ENCODE measurements around the gene ITPR1.

Gene ITPR1

DNA sequence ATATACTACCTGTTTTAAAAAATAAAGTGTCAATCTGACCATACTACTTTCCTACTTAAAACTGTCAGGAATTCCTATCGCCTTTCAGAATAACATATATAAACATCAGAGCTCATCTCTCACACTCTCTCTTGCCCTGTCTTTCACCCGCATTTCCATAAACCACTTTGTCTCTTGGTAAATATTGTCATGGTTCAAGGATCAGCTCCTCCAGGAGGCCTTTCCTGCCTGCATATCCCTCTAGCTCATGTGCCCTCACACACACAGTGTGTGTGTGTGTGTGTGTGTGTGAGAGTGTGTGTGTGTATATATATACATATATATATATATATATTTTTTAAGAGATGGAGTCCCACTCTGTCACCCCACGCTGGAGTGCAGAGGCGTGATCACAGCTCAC lies 32.8 kb upstream of the ITPR1 start:
- H3K4me3 ChIP-seq = no peak overlapping the region
- TF ChIP-seq, protein P1, sequence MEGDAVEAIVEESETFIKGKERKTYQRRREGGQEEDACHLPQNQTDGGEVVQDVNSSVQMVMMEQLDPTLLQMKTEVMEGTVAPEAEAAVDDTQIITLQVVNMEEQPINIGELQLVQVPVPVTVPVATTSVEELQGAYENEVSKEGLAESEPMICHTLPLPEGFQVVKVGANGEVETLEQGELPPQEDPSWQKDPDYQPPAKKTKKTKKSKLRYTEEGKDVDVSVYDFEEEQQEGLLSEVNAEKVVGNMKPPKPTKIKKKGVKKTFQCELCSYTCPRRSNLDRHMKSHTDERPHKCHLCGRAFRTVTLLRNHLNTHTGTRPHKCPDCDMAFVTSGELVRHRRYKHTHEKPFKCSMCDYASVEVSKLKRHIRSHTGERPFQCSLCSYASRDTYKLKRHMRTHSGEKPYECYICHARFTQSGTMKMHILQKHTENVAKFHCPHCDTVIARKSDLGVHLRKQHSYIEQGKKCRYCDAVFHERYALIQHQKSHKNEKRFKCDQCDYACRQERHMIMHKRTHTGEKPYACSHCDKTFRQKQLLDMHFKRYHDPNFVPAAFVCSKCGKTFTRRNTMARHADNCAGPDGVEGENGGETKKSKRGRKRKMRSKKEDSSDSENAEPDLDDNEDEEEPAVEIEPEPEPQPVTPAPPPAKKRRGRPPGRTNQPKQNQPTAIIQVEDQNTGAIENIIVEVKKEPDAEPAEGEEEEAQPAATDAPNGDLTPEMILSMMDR (IDR thresholded peaks at IDR 0.05) = no peak
- DNase-seq (ENCODE audit: low spot score) = no peak
- no peak overlapping the region for H3K27ac ChIP-seq

DNA sequence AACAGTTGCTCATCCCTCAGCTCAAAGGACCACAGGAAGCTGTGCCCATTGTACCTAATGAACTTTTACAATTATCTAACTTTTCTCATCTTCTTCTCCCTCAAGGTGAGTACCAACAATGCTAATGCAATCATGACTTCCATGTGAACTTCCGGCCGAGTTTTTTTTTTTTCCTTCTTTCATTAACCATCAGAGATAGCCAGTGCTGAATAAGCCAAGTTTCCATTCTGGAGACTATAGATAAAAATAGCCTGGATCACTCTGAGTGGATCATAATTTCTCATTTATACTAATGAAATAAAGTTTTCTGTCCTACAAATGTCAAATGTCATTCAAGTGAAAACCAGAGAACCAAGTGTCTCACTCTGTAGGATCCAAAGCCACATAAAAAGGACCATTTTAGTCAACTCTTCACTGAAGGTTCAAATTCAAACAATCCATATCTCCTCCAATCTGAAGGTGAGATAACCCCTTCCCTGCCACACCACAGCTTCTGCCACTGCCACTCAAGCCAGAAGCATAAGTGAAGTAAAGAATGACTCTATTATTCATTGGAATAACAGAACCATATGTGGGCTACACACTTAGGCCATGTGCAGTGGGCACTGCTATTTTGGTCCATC lies 31.6 kb upstream of the ITPR1 start:
- TF ChIP-seq, protein P1 (IDR thresholded peaks at IDR 0.05) = no peak
- no peak overlapping the region for H3K27ac ChIP-seq

DNA sequence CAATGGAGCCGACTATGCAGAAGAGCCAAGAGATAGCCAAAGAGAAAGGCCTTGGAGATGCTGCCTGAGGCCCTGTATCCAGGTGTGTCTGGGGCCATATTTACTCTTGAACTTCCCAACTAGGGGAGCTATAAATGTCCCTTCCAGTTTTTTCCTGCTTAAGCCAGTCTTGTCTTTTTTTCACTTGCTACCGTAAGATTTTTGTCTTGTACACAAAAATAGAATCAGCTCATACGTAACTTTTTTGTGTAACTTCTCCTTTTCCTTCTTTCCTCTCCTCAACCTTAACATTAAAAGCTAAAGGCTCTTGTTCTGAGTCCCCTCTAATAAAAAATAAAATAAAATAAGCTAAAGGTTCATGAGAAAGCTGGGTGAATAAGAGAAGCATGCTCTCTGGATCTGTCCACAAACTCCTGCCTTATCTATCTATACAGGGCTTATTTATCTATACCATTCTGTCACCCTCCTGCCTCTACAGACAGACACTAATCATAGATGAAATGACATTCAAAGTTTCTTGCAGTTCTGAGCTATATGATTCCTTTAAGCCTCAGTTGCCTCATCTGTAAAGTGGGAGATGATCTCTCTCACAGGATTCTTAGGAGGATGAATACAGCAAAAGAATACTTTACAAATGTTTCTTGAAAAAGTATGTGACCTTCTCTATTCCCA lies 30.6 kb upstream of the ITPR1 start:
- TF ChIP-seq, protein P1 (IDR thresholded peaks at IDR 0.05) = no peak
- Histone ChIP-seq H3K27ac (no peak overlapping the region), H3K4me3 (no peak overlapping the region)
- no peak for DNase-seq (ENCODE audit: low spot score)

More for the DNA sequence above, 31.6 kb upstream of the ITPR1 start:
- no peak for DNase-seq (ENCODE audit: low spot score)
- H3K4me3 ChIP-seq = no peak overlapping the region

DNA sequence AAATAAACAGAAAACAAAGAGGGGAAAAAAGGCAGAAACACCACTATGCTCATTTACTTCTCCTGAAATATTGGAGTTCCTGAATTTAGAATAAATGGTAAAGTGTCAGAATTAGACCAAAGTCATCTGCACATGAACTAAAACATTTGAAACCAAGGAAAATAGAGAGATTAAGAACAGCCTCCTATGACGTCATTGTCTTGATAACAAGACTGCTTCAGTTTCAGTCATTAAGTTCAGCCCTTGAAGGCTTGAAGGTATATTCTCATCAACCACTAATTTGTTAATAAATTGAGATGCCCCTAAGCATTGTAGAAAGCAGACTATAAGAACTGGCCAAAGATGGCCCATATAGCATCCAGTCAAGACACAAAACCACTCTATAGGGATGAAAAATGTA lies 28.6 kb upstream of the ITPR1 start:
- no peak overlapping the region for H3K27ac ChIP-seq
- DNase-seq (ENCODE audit: low spot score) = no peak
- TF ChIP-seq, protein P1 (IDR thresholded peaks at IDR 0.05) = no peak
- no peak overlapping the region for H3K4me3 ChIP-seq

DNA sequence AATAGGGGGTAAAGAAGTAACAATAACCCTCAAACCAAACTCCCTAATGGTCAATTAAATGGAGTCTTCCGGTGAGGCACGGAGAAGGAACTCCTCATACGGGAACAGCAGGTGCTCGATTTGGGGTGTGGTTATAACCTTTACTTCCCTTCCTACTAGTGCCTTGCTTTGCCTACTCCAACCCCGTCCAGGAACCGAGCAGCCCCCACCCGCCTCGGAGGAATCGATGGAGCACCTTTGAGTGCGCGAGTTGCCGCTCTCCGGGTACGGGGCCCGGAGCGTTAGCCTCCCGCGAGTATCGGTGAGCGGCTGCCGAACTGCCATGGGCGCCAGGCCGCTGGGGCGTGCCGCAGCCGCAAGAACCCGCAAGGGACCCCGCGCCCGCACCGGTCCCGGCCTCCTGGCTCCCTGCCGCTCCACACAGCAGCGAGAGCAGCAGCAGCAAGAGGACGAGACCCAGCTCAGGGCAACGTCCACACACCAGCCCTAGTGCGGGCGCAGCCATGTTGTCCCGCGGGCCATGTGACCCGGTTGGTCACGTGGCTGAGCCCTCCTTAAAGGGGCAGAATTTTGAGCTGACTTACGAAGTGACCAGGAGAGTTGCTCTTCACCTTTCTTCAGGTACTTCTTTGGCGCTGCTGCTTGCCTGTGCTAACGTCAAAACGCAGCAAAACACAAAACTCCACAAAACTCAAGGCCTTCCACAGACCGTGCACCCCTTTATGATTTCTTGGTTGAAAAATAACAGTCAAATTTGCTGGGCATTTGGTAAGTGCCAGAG lies 26.2 kb upstream of the ITPR1 start, which contains the start of gene SUMF1:
Gene SUMF1, minus strand, starts transcription at position 529 of the 781 bp plus-strand sequence. Its CDS starts 24 bp downstream, at position 505.
- TF ChIP-seq, protein P1 (IDR thresholded peaks at IDR 0.05) = no peak
- peak within 1 kb of the TSS; percentile 97 for H3K4me3 ChIP-seq
- peak within 1 kb of the TSS; percentile 68 to 91 for H3K27ac ChIP-seq
- DNase-seq (ENCODE audit: low spot score) = peak; percentile 84

DNA sequence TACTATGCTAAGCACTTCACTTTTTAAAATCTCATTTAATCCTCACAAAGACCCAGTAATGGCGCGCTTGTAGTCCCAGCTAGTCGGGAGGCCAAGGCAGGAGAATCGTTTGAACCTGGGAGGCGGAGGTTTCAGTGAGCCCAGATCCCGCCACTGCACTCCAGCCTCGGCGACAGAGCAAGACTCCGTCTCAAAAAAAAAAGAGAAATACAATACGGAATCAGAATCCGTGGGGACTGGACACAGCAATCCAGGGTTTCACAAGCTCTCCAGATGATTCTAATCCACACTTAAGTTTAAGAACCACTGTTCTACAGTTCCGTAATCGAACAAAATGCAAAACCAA lies 25.7 kb upstream of the ITPR1 start:
- Histone ChIP-seq H3K4me3 (peak overlapping the region; percentile 97), H3K27ac (peak overlapping the region; percentile 68 to 91)
- TF ChIP-seq, protein P1 (IDR thresholded peaks at IDR 0.05) = no peak
- DNase-seq (ENCODE audit: low spot score) = no peak
